ENCODE data around the gene NAXE.
"Not testable (repeated sequence)": the region's sequence is repeated elsewhere in the genome, so short reads cannot be mapped to it uniquely, and the experiment has no call there.

NAXE gene

DNA sequence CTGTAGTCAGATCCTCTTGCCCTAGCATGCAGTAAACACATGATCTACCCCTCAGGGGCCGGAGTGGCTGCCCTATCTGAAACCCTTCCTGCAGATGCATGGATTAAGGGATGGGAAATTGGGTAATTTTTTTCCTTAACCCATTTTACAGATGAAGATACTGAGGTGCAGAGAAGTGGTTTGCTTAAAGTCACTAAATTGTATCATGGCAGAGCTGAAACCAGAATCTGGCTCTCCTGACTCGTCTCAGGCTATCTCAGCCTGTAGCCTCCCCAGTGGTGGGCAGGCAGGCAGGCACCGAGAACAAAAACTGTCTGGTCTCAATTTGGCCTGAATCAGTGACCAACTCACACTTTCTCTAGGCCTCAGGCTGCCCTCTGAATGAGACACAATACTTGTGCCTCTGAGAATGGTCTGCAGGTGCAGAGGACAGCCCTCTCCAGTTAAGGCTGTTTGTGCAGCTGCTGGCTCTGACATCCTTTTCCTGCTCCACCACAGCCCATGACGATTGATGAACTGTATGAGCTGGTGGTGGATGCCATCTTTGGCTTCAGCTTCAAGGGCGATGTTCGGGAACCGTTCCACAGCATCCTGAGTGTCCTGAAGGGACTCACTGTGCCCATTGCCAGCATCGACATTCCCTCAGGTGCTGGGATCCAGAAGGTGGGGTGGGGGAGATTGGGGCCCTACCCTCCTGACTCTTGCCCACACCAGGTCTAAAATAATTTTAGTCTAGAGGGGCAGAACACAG is 1.5 kb downstream of the NAXE start:
- TF ChIP-seq GATA1 (IDR thresholded peaks at IDR 0.05; ENCODE audit: low read depth, low read length): no peak
- peak; percentile 17 for TF ChIP-seq POLR2A (IDR thresholded peaks at IDR 0.05; ENCODE audit: low read length)
- DNase-seq: no peak

- no peak for DNase-seq
- TF ChIP-seq POLR2A (IDR thresholded peaks at IDR 0.05; ENCODE audit: low read length): no peak
- no peak for TF ChIP-seq GATA1 (IDR thresholded peaks at IDR 0.05; ENCODE audit: low read depth, low read length)
These were observed 2.0 kb downstream of the NAXE start for GRCh38 chr1:156593661-156593989.

- no peak for DNase-seq
These were observed 2.6 kb downstream of the NAXE start for GRCh38 chr1:156594190-156594589.

DNA sequence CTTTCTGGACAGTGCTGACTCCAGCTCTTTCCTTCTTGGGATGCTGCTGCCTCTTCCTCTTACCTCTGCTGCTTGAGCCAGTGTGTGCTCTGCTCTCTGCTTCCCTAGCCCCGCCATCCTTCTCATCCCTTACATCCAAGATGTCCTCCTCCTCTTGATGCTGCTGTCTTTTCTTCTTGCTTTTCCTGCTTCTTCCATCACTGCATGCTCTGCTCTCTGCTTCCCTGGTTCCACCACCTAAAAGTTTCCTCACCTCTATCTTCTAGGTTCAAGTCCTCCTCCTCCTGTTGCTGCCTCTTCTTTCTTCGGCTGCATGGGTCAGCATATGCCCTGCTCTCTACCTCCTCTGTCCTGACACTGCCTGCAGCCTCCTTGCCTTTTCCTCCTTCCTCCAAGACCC is 3.4 kb downstream of the NAXE start:
- no peak for DNase-seq
- no peak for TF ChIP-seq POLR2A (IDR thresholded peaks at IDR 0.05; ENCODE audit: low read length)
- TF ChIP-seq GATA1 (IDR thresholded peaks at IDR 0.05; ENCODE audit: low read depth, low read length): no peak

More at GRCh38 chr1:156594190-156594589, 2.6 kb downstream of the NAXE start:
- TF ChIP-seq GATA1 (IDR thresholded peaks at IDR 0.05; ENCODE audit: low read depth, low read length) (no peak), POLR2A (IDR thresholded peaks at IDR 0.05; ENCODE audit: low read length) (no peak)

GRCh38 chr1:156596426-156596825 is 4.8 kb downstream of the NAXE start:
- TF ChIP-seq GATA1 (IDR thresholded peaks at IDR 0.05; ENCODE audit: low read depth, low read length) (no peak), POLR2A (IDR thresholded peaks at IDR 0.05; ENCODE audit: low read length) (no peak)
- DNase-seq: no peak

GRCh38 chr1:156598125-156598524 is 6.5 kb downstream of the NAXE start:
- TF ChIP-seq GATA1 (IDR thresholded peaks at IDR 0.05; ENCODE audit: low read depth, low read length) (no peak), POLR2A (IDR thresholded peaks at IDR 0.05; ENCODE audit: low read length) (no peak)

GRCh38 chr1:156598731-156599432 is 7.3 kb downstream of the NAXE start:
- no peak for DNase-seq
- TF ChIP-seq GATA1 (IDR thresholded peaks at IDR 0.05; ENCODE audit: low read depth, low read length) (no peak), POLR2A (IDR thresholded peaks at IDR 0.05; ENCODE audit: low read length) (no peak)

More at GRCh38 chr1:156598125-156598524, 6.5 kb downstream of the NAXE start:
- DNase-seq: no peak

- TF ChIP-seq GATA1 (IDR thresholded peaks at IDR 0.05; ENCODE audit: low read depth, low read length): no peak
- no peak for TF ChIP-seq POLR2A (IDR thresholded peaks at IDR 0.05; ENCODE audit: low read length)
- peak; percentile 33 to 56 for DNase-seq
These were observed 8.2 kb downstream of the NAXE start for GRCh38 chr1:156599811-156600210.

GRCh38 chr1:156600733-156601121 is 9.2 kb downstream of the NAXE start:
- TF ChIP-seq POLR2A (IDR thresholded peaks at IDR 0.05; ENCODE audit: low read length) (no peak), GATA1 (IDR thresholded peaks at IDR 0.05; ENCODE audit: low read depth, low read length) (no peak)
- DNase-seq: peak in 1 of 2 experiments; percentile 56

- no peak for TF ChIP-seq GATA1 (IDR thresholded peaks at IDR 0.05; ENCODE audit: low read depth, low read length)
- TF ChIP-seq POLR2A (IDR thresholded peaks at IDR 0.05; ENCODE audit: low read length): peak; percentile 78
- DNase-seq: peak; percentile 80 to 82
These were observed 9.7 kb downstream of the NAXE start, which contains the start of gene GPATCH4 for GRCh38 chr1:156601122-156601830. TSS of gene GPATCH4 (minus strand) at chr1:156601479.

GRCh38 chr1:156601892-156602291 is 10.3 kb downstream of the NAXE start:
- DNase-seq: no peak
- TF ChIP-seq GATA1 (IDR thresholded peaks at IDR 0.05; ENCODE audit: low read depth, low read length): no peak
- no peak for TF ChIP-seq POLR2A (IDR thresholded peaks at IDR 0.05; ENCODE audit: low read length)

DNA sequence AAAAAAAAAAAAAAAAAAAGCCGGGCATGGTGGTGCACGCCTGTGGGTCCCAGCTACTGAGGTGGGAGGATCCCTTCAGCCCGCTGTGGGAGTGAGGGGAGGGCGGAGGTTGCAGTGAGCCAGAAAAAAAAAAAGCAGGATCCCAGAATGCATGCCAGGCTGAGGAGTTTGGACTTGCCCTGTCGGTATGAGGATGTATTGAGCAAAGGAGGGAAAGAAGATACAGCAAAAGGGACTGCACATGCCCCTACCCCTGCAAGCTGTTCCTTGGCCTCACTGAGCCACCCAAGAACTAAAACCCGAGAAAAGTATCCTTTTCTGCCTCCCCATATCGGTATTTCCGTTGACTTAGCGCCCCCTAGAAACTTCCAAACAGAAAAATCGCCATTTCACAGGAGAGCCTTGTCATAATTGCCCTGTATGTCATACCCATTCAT is 11.0 kb downstream of the NAXE start:
- no peak for TF ChIP-seq GATA1 (IDR thresholded peaks at IDR 0.05; ENCODE audit: low read depth, low read length)
- TF ChIP-seq POLR2A (IDR thresholded peaks at IDR 0.05; ENCODE audit: low read length): no peak
- DNase-seq: peak; percentile 41 to 42

- not testable (repeated sequence) for DNase-seq
These were observed 15.8 kb downstream of the NAXE start for GRCh38 chr1:156607344-156607743.

GRCh38 chr1:156608036-156608674 is 16.6 kb downstream of the NAXE start:
- DNase-seq: peak; percentile 68 to 80
- TF ChIP-seq GATA1 (IDR thresholded peaks at IDR 0.05; ENCODE audit: low read depth, low read length): no peak
- TF ChIP-seq POLR2A (IDR thresholded peaks at IDR 0.05; ENCODE audit: low read length): no peak

All from erythroblast (primary cell).